ENCODE results near the gene CUX1.
"Not testable (repeated sequence)": the region's sequence is repeated elsewhere in the genome, so short reads cannot be mapped to it uniquely, and the experiment has no call there.

Gene CUX1

GRCh38 chr7:102297487-102298218 lies 480.2 kb downstream of the CUX1 start:
- TF ChIP-seq REST (IDR thresholded peaks at IDR 0.05; ENCODE audit: insufficient replicate concordance, low read depth) (no peak), CTCF (IDR thresholded peaks at IDR 0.05; ENCODE audit: insufficient read depth, low read length) (no peak), SPI1 (IDR thresholded peaks at IDR 0.05; ENCODE audit: borderline replicate concordance, low read depth) (no peak), GABPA (IDR thresholded peaks at IDR 0.05; ENCODE audit: low read depth) (no peak), POLR2AphosphoS5 (IDR thresholded peaks at IDR 0.05; ENCODE audit: low read depth) (no peak)
- DNase-seq (ENCODE audit: low read depth in 1 of 2, low spot score in 1 of 2), result no peak
- H3K27ac ChIP-seq (replicated peaks), result no peak overlapping the region
- no peak overlapping the region for H3K4me3 ChIP-seq (replicated peaks; ENCODE audit: insufficient read depth, low read length)
- H3K27me3 ChIP-seq (ENCODE audit: insufficient read depth, poor library complexity, severe bottlenecking), result no peaks in the 10 kb centered on the region

GRCh38 chr7:102300643-102301221 lies 483.3 kb downstream of the CUX1 start:
- no peak for DNase-seq (ENCODE audit: low read depth in 1 of 2, low spot score in 1 of 2)
- Histone ChIP-seq H3K4me3 (replicated peaks; ENCODE audit: insufficient read depth, low read length) (no peak overlapping the region), H3K27me3 (ENCODE audit: insufficient read depth, poor library complexity, severe bottlenecking) (no peaks in the 10 kb centered on the region), H3K27ac (replicated peaks) (no peak overlapping the region)
- TF ChIP-seq GABPA (IDR thresholded peaks at IDR 0.05; ENCODE audit: low read depth) (no peak), REST (IDR thresholded peaks at IDR 0.05; ENCODE audit: insufficient replicate concordance, low read depth) (no peak), SPI1 (IDR thresholded peaks at IDR 0.05; ENCODE audit: borderline replicate concordance, low read depth) (no peak), CTCF (IDR thresholded peaks at IDR 0.05; ENCODE audit: insufficient read depth, low read length) (no peak), POLR2AphosphoS5 (IDR thresholded peaks at IDR 0.05; ENCODE audit: low read depth) (no peak)

- not testable (repeated sequence) for H3K27me3 ChIP-seq (ENCODE audit: insufficient read depth, poor library complexity, severe bottlenecking); H3K4me3 ChIP-seq (replicated peaks; ENCODE audit: insufficient read depth, low read length); DNase-seq (ENCODE audit: low read depth in 1 of 2, low spot score in 1 of 2); H3K27ac ChIP-seq (replicated peaks)
These were observed 483.9 kb downstream of the CUX1 start for GRCh38 chr7:102301367-102301766.

GRCh38 chr7:102302025-102302424 lies 484.6 kb downstream of the CUX1 start:
- Histone ChIP-seq H3K27me3 (ENCODE audit: insufficient read depth, poor library complexity, severe bottlenecking) (no peaks in the 10 kb centered on the region), H3K27ac (replicated peaks) (no peak overlapping the region), H3K4me3 (replicated peaks; ENCODE audit: insufficient read depth, low read length) (no peak overlapping the region)
- TF ChIP-seq GABPA (IDR thresholded peaks at IDR 0.05; ENCODE audit: low read depth) (no peak), CTCF (IDR thresholded peaks at IDR 0.05; ENCODE audit: insufficient read depth, low read length) (no peak), SPI1 (IDR thresholded peaks at IDR 0.05; ENCODE audit: borderline replicate concordance, low read depth) (no peak), POLR2AphosphoS5 (IDR thresholded peaks at IDR 0.05; ENCODE audit: low read depth) (no peak), REST (IDR thresholded peaks at IDR 0.05; ENCODE audit: insufficient replicate concordance, low read depth) (no peak)
- no peak for DNase-seq (ENCODE audit: low read depth in 1 of 2, low spot score in 1 of 2)

Measured in HL-60 (cell line).